Measurements from ENCODE around the gene OR1F1.

The OR1F1 gene

GRCh38 chr16:3173892-3174617, 13.9 kb upstream of the OR1F1 start:
- no peak overlapping the region for H3K56ac ChIP-seq (ENCODE audit: low read length)
- no peak overlapping the region for H2AK5ac ChIP-seq (ENCODE audit: low read length)
- no peaks in the 10 kb centered on the region for H3K79me1 ChIP-seq (ENCODE audit: low read length)
- no peak overlapping the region for H3K18ac ChIP-seq (ENCODE audit: low read length)
- H2BK15ac ChIP-seq (replicated peaks; ENCODE audit: low read depth): no peak overlapping the region
- H2BK120ac ChIP-seq (ENCODE audit: low read depth, low read length): no peak overlapping the region
- no peak overlapping the region for H4K5ac ChIP-seq (ENCODE audit: low read length)
- peaks cover 3% of the 10 kb centered on the region for H3K27me3 ChIP-seq (ENCODE audit: insufficient read depth, low read length, poor library complexity)
- H3K4me1 ChIP-seq (ENCODE audit: control insufficient read depth, low read depth, low read length): no peaks in the 10 kb centered on the region
- no peak overlapping the region for H3K27ac ChIP-seq (ENCODE audit: low read depth, low read length)
- H3K9ac ChIP-seq (ENCODE audit: low read length): no peak overlapping the region
- peak; percentile 95 for DNase-seq
- no peak overlapping the region for H3K4me3 ChIP-seq (ENCODE audit: low read length)
- H3K4ac ChIP-seq (ENCODE audit: low read depth, low read length): no peak overlapping the region
- no peaks in the 10 kb centered on the region for H3K79me2 ChIP-seq (ENCODE audit: control insufficient read depth, insufficient read depth, low read length)
- no peak overlapping the region for H4K8ac ChIP-seq (ENCODE audit: low read depth, low read length)
- peak overlapping the region; percentile 23 for H3K4me2 ChIP-seq (ENCODE audit: low read length)
- no peak overlapping the region for H2BK5ac ChIP-seq (ENCODE audit: low read length)
- no CpG with 5 or more reads among the region's 24 CpGs for WGBS (ENCODE audit: extremely low coverage, insufficient coverage, low lambda C conversion rate)
- no peaks in the 10 kb centered on the region for H3K36me3 ChIP-seq (ENCODE audit: control insufficient read depth, insufficient read depth, low read length)
- no peak overlapping the region for H3K23ac ChIP-seq (ENCODE audit: low read length)

DNA sequence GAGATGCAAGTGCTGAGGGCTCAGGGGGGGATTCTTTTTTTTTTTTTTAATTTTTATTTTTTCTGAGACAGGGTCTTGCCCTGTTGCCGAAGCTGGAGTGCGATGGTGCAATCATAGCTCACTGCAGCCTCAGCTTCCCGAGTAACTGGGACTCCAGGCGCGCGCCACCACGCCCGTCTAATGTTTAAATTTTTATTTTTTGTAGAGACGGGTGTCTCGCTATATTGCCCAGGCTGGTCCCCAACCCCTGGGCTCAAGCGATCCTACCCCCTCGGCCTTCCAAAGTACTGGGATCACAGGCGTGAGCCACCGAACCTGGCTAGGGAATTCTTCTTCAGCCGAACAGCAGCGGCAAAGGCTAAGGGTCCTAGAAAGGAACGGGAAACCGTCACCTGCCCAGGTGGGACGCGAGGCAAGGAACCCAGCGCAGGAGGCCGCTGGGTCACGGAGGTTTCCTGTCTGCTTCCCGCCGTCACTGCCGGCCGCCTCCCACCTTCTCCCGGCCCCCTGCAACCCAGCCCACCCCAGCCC, 13.3 kb upstream of the OR1F1 start:
- no peak overlapping the region for H2AK5ac ChIP-seq (ENCODE audit: low read length)
- WGBS (ENCODE audit: extremely low coverage, insufficient coverage, low lambda C conversion rate): no CpG with 5 or more reads among the region's 28 CpGs
- no peak overlapping the region for H3K27ac ChIP-seq (ENCODE audit: low read depth, low read length)
- H2BK120ac ChIP-seq (ENCODE audit: low read depth, low read length): no peak overlapping the region
- no peak overlapping the region for H4K5ac ChIP-seq (ENCODE audit: low read length)
- no peaks in the 10 kb centered on the region for H3K79me2 ChIP-seq (ENCODE audit: control insufficient read depth, insufficient read depth, low read length)
- H3K4me1 ChIP-seq (ENCODE audit: control insufficient read depth, low read depth, low read length): no peaks in the 10 kb centered on the region
- DNase-seq: no peak
- H2BK5ac ChIP-seq (ENCODE audit: low read length): no peak overlapping the region
- peak overlapping the region; percentile 42 for H3K56ac ChIP-seq (ENCODE audit: low read length)
- H3K4me3 ChIP-seq (ENCODE audit: low read length): no peak overlapping the region
- H3K18ac ChIP-seq (ENCODE audit: low read length): no peak overlapping the region
- peak overlapping the region; percentile 42 for H3K4me2 ChIP-seq (ENCODE audit: low read length)
- H3K4ac ChIP-seq (ENCODE audit: low read depth, low read length): no peak overlapping the region
- peak overlapping the region; percentile 44 for H3K9ac ChIP-seq (ENCODE audit: low read length)
- H2BK15ac ChIP-seq (replicated peaks; ENCODE audit: low read depth): no peak overlapping the region
- no peaks in the 10 kb centered on the region for H3K36me3 ChIP-seq (ENCODE audit: control insufficient read depth, insufficient read depth, low read length)
- H4K8ac ChIP-seq (ENCODE audit: low read depth, low read length): no peak overlapping the region
- H3K79me1 ChIP-seq (ENCODE audit: low read length): no peaks in the 10 kb centered on the region
- peaks cover 3% of the 10 kb centered on the region for H3K27me3 ChIP-seq (ENCODE audit: insufficient read depth, low read length, poor library complexity)
- H3K23ac ChIP-seq (ENCODE audit: low read length): no peak overlapping the region

- peak overlapping the region; percentile 71 for H3K4me2 ChIP-seq (ENCODE audit: low read length)
- DNase-seq: peak; percentile 92
- WGBS (ENCODE audit: extremely low coverage, insufficient coverage, low lambda C conversion rate): no CpG with 5 or more reads among the region's 39 CpGs
Measured at GRCh38 chr16:3175157-3176093, 12.6 kb upstream of the OR1F1 start.

GRCh38 chr16:3179651-3180050, 8.4 kb upstream of the OR1F1 start:
- no peaks in the 10 kb centered on the region for H3K27me3 ChIP-seq (ENCODE audit: insufficient read depth, low read length, poor library complexity)
- H3K18ac ChIP-seq (ENCODE audit: low read length): no peak overlapping the region
- no CpG with 5 or more reads among the region's 8 CpGs for WGBS (ENCODE audit: extremely low coverage, insufficient coverage, low lambda C conversion rate)
- no peaks in the 10 kb centered on the region for H3K36me3 ChIP-seq (ENCODE audit: control insufficient read depth, insufficient read depth, low read length)
- no peak overlapping the region for H2AK5ac ChIP-seq (ENCODE audit: low read length)
- H2BK15ac ChIP-seq (replicated peaks; ENCODE audit: low read depth): no peak overlapping the region
- DNase-seq: no peak
- H4K5ac ChIP-seq (ENCODE audit: low read length): no peak overlapping the region
- no peak overlapping the region for H3K56ac ChIP-seq (ENCODE audit: low read length)
- H3K4me2 ChIP-seq (ENCODE audit: low read length): no peak overlapping the region
- no peaks in the 10 kb centered on the region for H3K4me1 ChIP-seq (ENCODE audit: control insufficient read depth, low read depth, low read length)
- H3K9ac ChIP-seq (ENCODE audit: low read length): no peak overlapping the region
- H3K23ac ChIP-seq (ENCODE audit: low read length): no peak overlapping the region
- no peak overlapping the region for H3K4me3 ChIP-seq (ENCODE audit: low read length)
- no peak overlapping the region for H3K27ac ChIP-seq (ENCODE audit: low read depth, low read length)
- H3K4ac ChIP-seq (ENCODE audit: low read depth, low read length): no peak overlapping the region
- H4K8ac ChIP-seq (ENCODE audit: low read depth, low read length): no peak overlapping the region
- no peak overlapping the region for H2BK5ac ChIP-seq (ENCODE audit: low read length)
- no peak overlapping the region for H2BK120ac ChIP-seq (ENCODE audit: low read depth, low read length)
- no peaks in the 10 kb centered on the region for H3K79me1 ChIP-seq (ENCODE audit: low read length)
- H3K79me2 ChIP-seq (ENCODE audit: control insufficient read depth, insufficient read depth, low read length): no peaks in the 10 kb centered on the region

More at GRCh38 chr16:3175157-3176093, 12.6 kb upstream of the OR1F1 start:
- H2AK5ac ChIP-seq (ENCODE audit: low read length): no peak overlapping the region
- H3K4ac ChIP-seq (ENCODE audit: low read depth, low read length): no peak overlapping the region
- H3K4me3 ChIP-seq (ENCODE audit: low read length): peak overlapping the region; percentile 27
- no peak overlapping the region for H2BK5ac ChIP-seq (ENCODE audit: low read length)
- no peak overlapping the region for H3K56ac ChIP-seq (ENCODE audit: low read length)
- H3K27me3 ChIP-seq (ENCODE audit: insufficient read depth, low read length, poor library complexity): peaks cover under 1% of the 10 kb centered on the region
- no peaks in the 10 kb centered on the region for H3K4me1 ChIP-seq (ENCODE audit: control insufficient read depth, low read depth, low read length)
- H4K8ac ChIP-seq (ENCODE audit: low read depth, low read length): no peak overlapping the region
- no peak overlapping the region for H3K27ac ChIP-seq (ENCODE audit: low read depth, low read length)
- H3K79me1 ChIP-seq (ENCODE audit: low read length): no peaks in the 10 kb centered on the region
- no peak overlapping the region for H2BK120ac ChIP-seq (ENCODE audit: low read depth, low read length)
- peak overlapping the region; percentile 27 for H3K9ac ChIP-seq (ENCODE audit: low read length)
- no peaks in the 10 kb centered on the region for H3K36me3 ChIP-seq (ENCODE audit: control insufficient read depth, insufficient read depth, low read length)
- no peak overlapping the region for H4K5ac ChIP-seq (ENCODE audit: low read length)
- H3K18ac ChIP-seq (ENCODE audit: low read length): no peak overlapping the region
- H2BK15ac ChIP-seq (replicated peaks; ENCODE audit: low read depth): no peak overlapping the region
- H3K23ac ChIP-seq (ENCODE audit: low read length): no peak overlapping the region
- H3K79me2 ChIP-seq (ENCODE audit: control insufficient read depth, insufficient read depth, low read length): no peaks in the 10 kb centered on the region

DNA sequence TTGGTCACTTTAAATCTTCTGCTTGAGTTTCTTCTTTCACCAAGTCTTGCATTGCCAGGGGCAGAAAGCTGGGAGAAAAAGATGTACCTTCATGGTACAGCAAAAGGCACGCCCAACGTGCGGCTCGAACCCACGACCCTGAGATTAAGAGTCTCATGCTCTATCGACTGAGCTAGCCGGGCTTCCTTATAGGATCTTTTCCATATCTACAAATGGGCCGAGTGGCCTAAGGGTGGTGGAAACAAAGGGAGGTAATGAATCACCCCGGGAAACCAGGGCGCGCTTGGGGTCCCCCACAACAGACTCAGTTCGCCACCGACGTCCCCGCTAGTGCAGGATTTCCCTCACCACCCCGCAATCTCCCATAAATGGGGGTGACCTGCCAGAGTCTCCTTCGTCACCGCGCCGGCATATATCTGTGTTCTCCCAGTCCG, 7.5 kb upstream of the OR1F1 start:
- Histone ChIP-seq H2BK15ac (replicated peaks; ENCODE audit: low read depth) (no peak overlapping the region), H3K4me3 (ENCODE audit: low read length) (peak overlapping the region; percentile 29), H3K9ac (ENCODE audit: low read length) (peak overlapping the region; percentile 53), H3K27ac (ENCODE audit: low read depth, low read length) (no peak overlapping the region), H3K79me1 (ENCODE audit: low read length) (no peaks in the 10 kb centered on the region), H2BK120ac (ENCODE audit: low read depth, low read length) (no peak overlapping the region), H3K4me1 (ENCODE audit: control insufficient read depth, low read depth, low read length) (no peaks in the 10 kb centered on the region), H4K8ac (ENCODE audit: low read depth, low read length) (no peak overlapping the region), H2BK5ac (ENCODE audit: low read length) (no peak overlapping the region), H3K36me3 (ENCODE audit: control insufficient read depth, insufficient read depth, low read length) (no peaks in the 10 kb centered on the region), H3K79me2 (ENCODE audit: control insufficient read depth, insufficient read depth, low read length) (no peaks in the 10 kb centered on the region), H3K4me2 (ENCODE audit: low read length) (peak overlapping the region; percentile 63), H3K56ac (ENCODE audit: low read length) (peak overlapping the region; percentile 38), H3K27me3 (ENCODE audit: insufficient read depth, low read length, poor library complexity) (no peaks in the 10 kb centered on the region), H3K23ac (ENCODE audit: low read length) (no peak overlapping the region), H3K4ac (ENCODE audit: low read depth, low read length) (no peak overlapping the region), H3K18ac (ENCODE audit: low read length) (no peak overlapping the region), H4K5ac (ENCODE audit: low read length) (no peak overlapping the region), H2AK5ac (ENCODE audit: low read length) (no peak overlapping the region)
- DNase-seq: peak; percentile 90
- no CpG with 5 or more reads among the region's 21 CpGs for WGBS (ENCODE audit: extremely low coverage, insufficient coverage, low lambda C conversion rate)
